Right lobe of liver (tissue), 6 donors: Measurements from ENCODE around the gene HOXB6. TPM values are rescaled to one million over a fixed set of nuclear protein-coding genes. Genes with fewer than 3 reads are reported as not detected.

Experiments used
- ATAC-seq, 4 donors: fragments of 200-7000 bp; cut with Tn5 transposase; one replicate each; pipeline ENCODE4 v1.9.1; 2020; ENCODE audit warnings: mild to moderate bottlenecking in 4 of 4, moderate library complexity in 4 of 4
- DNase-seq, 3 donors: peaks; one replicate each; pipeline ENCODE4 v3.0.0-alpha.2; 2020
- H3K27ac ChIP-seq, 3 donors: fragments of 200-600 bp; one replicate each; pipeline ENCODE4 v1.8.0; 2022
- H3K27me3 ChIP-seq, 2 donors: fragments of 200-600 bp; one replicate each; pipeline ENCODE4 v1.8.0; 2022
- H3K36me3 ChIP-seq, 4 donors: fragments of 200-600 bp; sonication (generic) in 1 of 4; one replicate each; pipeline versions ENCODE4 v1.5.1 to v1.8.0; 2017 to 2022; ENCODE audit warnings: control low read depth in 1 of 4
- H3K4me1 ChIP-seq, 4 donors: fragments of 200-600 bp; sonication (generic) in 1 of 4; one replicate each; pipeline versions ENCODE4 v1.5.1 to v1.8.0; 2017 to 2022; ENCODE audit warnings: control low read depth in 1 of 4
- H3K4me3 ChIP-seq, 3 donors: fragments of 200-600 bp; one replicate each; pipeline ENCODE4 v1.8.0; 2022
- H3K9me3 ChIP-seq, 4 donors: fragments of 200-600 bp; sonication (generic) in 1 of 4; one replicate each; pipeline versions ENCODE4 v1.5.1 to v1.8.0; 2017 to 2022; ENCODE audit warnings: control low read depth in 1 of 4
- POLR2A ChIP-seq: fragments of 450-650 bp; IDR thresholded peaks from one replicate; pipeline ENCODE4 v1.6.1; 2017; ENCODE audit warnings: antibody characterized with exemption, mild to moderate bottlenecking
- WGBS: methylation state at CpG from one replicate; pipeline ENCODE4 v1.1.6; 2018; ENCODE audit warnings: low coverage, low lambda C conversion rate; ENCODE audit not compliant: insufficient coverage; ENCODE audit errors: missing lambda C conversion rate; 5-methylcytosine and 5-hydroxymethylcytosine counted together
- intact Hi-C, 2 donors: fragments of 100-400 bp; cut with DNase I; formaldehyde crosslinking; loops; one replicate each; pipeline versions ENCODE4 v1.11.2 to v1.14.1; 2022
- total RNA-seq, 6 experiments: library from RNA; depleted of rRNA in 2 of 6; stranded (reverse); fragments of >200 nt in 2 of 6; fragmentation: NEBNext Ultra II Directional in 3 of 6; extraction: Animal tissue kit (Norgen Biotek cat#: 25700) in 3 of 6; gene quantifications; one replicate each; pipeline versions ENCODE4 v1.1.0 to v1.2.4, GENCODE V29; 2016 to 2023
- TF ChIP-seq, protein P1 (sequence below), 4 donors: fragments of 200-600 bp in 3 of 4; fragments of 450-650 bp in 1 of 4; IDR thresholded peaks; one replicate each; pipeline versions ENCODE4 v1.5.1 to v1.8.0; 2016 to 2022; ENCODE audit warnings: antibody characterized with exemption in 4 of 4, mild to moderate bottlenecking in 2 of 4
- donor health status: DM: no; HTN: yes; CAD: no.
- donor health status: DM: no; HTN: no; CAD: no.
- donor health status: DM: no; HTN: no; CAD: no.
- donor health status: DM: no; HTN: yes; CAD: no.
- donor health status: DM: no; HTN: yes; CAD: no.

HOXB6 gene
- total RNA-seq, 6 experiments from 2014 or later = 0.18 to 0.83 (median 0.56) TPM

DNA sequence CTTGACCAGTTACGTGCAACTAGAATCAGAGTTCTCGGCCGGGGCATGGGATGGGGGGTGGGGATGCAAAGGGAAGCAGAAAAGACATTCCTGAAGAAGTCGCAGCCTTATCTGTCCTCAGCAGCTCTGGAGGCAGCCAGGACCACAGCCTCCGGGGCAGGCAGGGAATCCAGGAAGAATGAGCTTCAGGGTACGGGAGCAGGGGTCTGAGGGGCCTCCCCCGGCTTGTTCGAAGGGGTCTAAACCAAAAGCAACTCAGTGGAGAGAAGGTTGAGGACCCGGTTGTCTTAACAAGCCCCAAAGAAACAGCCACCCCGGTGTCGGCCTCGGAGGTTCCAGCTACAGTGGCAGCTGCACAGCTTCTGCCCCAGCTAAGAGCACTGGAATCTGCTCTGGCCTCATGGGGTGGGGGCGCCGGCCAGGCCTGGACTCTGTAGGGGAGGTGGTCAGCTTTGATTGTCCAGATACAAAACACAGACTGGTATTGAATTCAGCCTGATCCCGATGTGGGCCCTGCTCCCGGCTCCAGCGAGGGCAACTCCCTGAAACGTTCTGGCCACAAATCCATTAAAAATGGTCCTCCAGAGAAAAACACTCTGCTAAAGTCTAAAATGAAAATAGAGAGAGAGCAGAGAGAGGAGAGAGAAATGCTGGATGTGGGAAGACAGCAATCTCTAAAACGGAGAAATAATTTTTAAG lies 34.3 kb downstream of the HOXB6 start:
- Histone ChIP-seq H3K4me1 (no peaks in the 10 kb centered on the region), H3K4me3 (no peak overlapping the region), H3K9me3 (no peaks in the 10 kb centered on the region), H3K27me3 (peaks cover 0 to 4% of the 10 kb centered on the region in 2 donors), H3K27ac (peak overlapping the region; percentile 21 to 43 (median 33)), H3K36me3 (no peaks in the 10 kb centered on the region)
- ATAC-seq (peak; percentile 14 to 54 (median 48)), DNase-seq (no peak)
- intact Hi-C loops = no loop called here
- WGBS = 9% methylated on average over 18 of the region's 19 CpGs
- no peak for TF ChIP-seq POLR2A
- TF ChIP-seq, protein P1, sequence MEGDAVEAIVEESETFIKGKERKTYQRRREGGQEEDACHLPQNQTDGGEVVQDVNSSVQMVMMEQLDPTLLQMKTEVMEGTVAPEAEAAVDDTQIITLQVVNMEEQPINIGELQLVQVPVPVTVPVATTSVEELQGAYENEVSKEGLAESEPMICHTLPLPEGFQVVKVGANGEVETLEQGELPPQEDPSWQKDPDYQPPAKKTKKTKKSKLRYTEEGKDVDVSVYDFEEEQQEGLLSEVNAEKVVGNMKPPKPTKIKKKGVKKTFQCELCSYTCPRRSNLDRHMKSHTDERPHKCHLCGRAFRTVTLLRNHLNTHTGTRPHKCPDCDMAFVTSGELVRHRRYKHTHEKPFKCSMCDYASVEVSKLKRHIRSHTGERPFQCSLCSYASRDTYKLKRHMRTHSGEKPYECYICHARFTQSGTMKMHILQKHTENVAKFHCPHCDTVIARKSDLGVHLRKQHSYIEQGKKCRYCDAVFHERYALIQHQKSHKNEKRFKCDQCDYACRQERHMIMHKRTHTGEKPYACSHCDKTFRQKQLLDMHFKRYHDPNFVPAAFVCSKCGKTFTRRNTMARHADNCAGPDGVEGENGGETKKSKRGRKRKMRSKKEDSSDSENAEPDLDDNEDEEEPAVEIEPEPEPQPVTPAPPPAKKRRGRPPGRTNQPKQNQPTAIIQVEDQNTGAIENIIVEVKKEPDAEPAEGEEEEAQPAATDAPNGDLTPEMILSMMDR (IDR thresholded peaks at IDR 0.05) = no peak

- ATAC-seq (no peak), DNase-seq (no peak)
- intact Hi-C loops = no loop called here
- Histone ChIP-seq H3K27me3 (peaks cover 0 to 4% of the 10 kb centered on the region in 2 donors), H3K4me3 (no peak overlapping the region), H3K27ac (peak overlapping the region in 1 of 3 donors; percentile 42), H3K4me1 (no peaks in the 10 kb centered on the region), H3K9me3 (no peaks in the 10 kb centered on the region), H3K36me3 (no peaks in the 10 kb centered on the region)
- 17% methylated on average over 6 of the region's 6 CpGs for WGBS
- TF ChIP-seq POLR2A = no peak
- TF ChIP-seq, protein P1 (IDR thresholded peaks at IDR 0.05) = no peak
Observed at GRCh38 chr17:48569674-48570324, 35.0 kb downstream of the HOXB6 start.

GRCh38 chr17:48569240-48569582 lies 35.6 kb downstream of the HOXB6 start:
- Histone ChIP-seq H3K4me1 (no peaks in the 10 kb centered on the region), H3K9me3 (no peaks in the 10 kb centered on the region), H3K36me3 (no peaks in the 10 kb centered on the region), H3K4me3 (no peak overlapping the region), H3K27ac (peak overlapping the region in 1 of 3 donors; percentile 10), H3K27me3 (peaks cover 0 to 4% of the 10 kb centered on the region in 2 donors)
- TF ChIP-seq, protein P1 (IDR thresholded peaks at IDR 0.05) = no peak
- no peak for TF ChIP-seq POLR2A
- ATAC-seq (no peak), DNase-seq (no peak)
- intact Hi-C loops = no loop called here
- WGBS = 12% methylated on average over 3 of the region's 3 CpGs

- H3K4me3 ChIP-seq = no peak overlapping the region
- no peaks in the 10 kb centered on the region for H3K4me1 ChIP-seq
- ATAC-seq (peak in 2 of 4 donors; percentile 9 to 19), DNase-seq (no peak)
- 8% methylated on average over 30 of the region's 33 CpGs for WGBS
- no peaks in the 10 kb centered on the region for H3K36me3 ChIP-seq
- H3K9me3 ChIP-seq = no peaks in the 10 kb centered on the region
- intact Hi-C loops = no loop called here
- no peak for TF ChIP-seq POLR2A
- TF ChIP-seq, protein P1 (IDR thresholded peaks at IDR 0.05) = no peak
- peak overlapping the region in 2 of 3 donors; percentile 10 to 43 for H3K27ac ChIP-seq
- H3K27me3 ChIP-seq = peaks cover 0 to 4% of the 10 kb centered on the region in 2 donors
Observed at GRCh38 chr17:48568499-48569239, 36.1 kb downstream of the HOXB6 start.
